IPS DF 4.7 (cell line): ENCODE measurements around the gene RGS6.

Source experiments
- DNase-seq: peaks from one replicate; pipeline ENCODE4 v3.0.0-alpha.2; 2013; ENCODE audit warnings: low spot score; ENCODE audit errors: extremely low read depth

The RGS6 gene

GRCh38 chr14:72154645-72155378 lies 222.6 kb downstream of the RGS6 start:
- no peak for DNase-seq

GRCh38 chr14:72155379-72155993 lies 223.3 kb downstream of the RGS6 start:
- DNase-seq = no peak

- DNase-seq = no peak
Measured at GRCh38 chr14:72164420-72165228, 232.4 kb downstream of the RGS6 start.

GRCh38 chr14:72165229-72165698 lies 233.0 kb downstream of the RGS6 start:
- DNase-seq = no peak

GRCh38 chr14:72169521-72169920 lies 237.3 kb downstream of the RGS6 start:
- no peak for DNase-seq

GRCh38 chr14:72172049-72172448 lies 239.8 kb downstream of the RGS6 start:
- DNase-seq = no peak

GRCh38 chr14:72172597-72172996 lies 240.4 kb downstream of the RGS6 start:
- no peak for DNase-seq

- DNase-seq = no peak
Measured at GRCh38 chr14:72173038-72173720, 240.9 kb downstream of the RGS6 start.

- DNase-seq = no peak
Measured at GRCh38 chr14:72177251-72177650, 245.0 kb downstream of the RGS6 start.

- DNase-seq = peak; percentile 33
Measured at GRCh38 chr14:72178517-72178916, 246.3 kb downstream of the RGS6 start.

GRCh38 chr14:72182708-72183432 lies 250.6 kb downstream of the RGS6 start:
- no peak for DNase-seq

GRCh38 chr14:72183631-72184030 lies 251.4 kb downstream of the RGS6 start:
- no peak for DNase-seq

GRCh38 chr14:72186523-72186922 lies 254.3 kb downstream of the RGS6 start:
- no peak for DNase-seq

- no peak for DNase-seq
Measured at GRCh38 chr14:72196237-72197015, 264.2 kb downstream of the RGS6 start.

GRCh38 chr14:72201645-72202044 lies 269.4 kb downstream of the RGS6 start:
- no peak for DNase-seq

GRCh38 chr14:72213424-72213823 lies 281.2 kb downstream of the RGS6 start:
- DNase-seq = no peak

- no peak for DNase-seq
Measured at GRCh38 chr14:72215080-72215479, 282.9 kb downstream of the RGS6 start.

GRCh38 chr14:72217135-72217534 lies 284.9 kb downstream of the RGS6 start:
- DNase-seq = no peak

GRCh38 chr14:72222046-72222445 lies 289.8 kb downstream of the RGS6 start:
- DNase-seq = no peak

- no peak for DNase-seq
Measured at GRCh38 chr14:72236629-72237028, 304.4 kb downstream of the RGS6 start.
